NCI-H524 (cell line): Measurements from ENCODE around the gene KRTAP21-1.
A peak's percentile ranks its signal among the peaks of the same experiment; 100 is the strongest.
"Not testable (repeated sequence)": the region's sequence is repeated elsewhere in the genome, so short reads cannot be mapped to it uniquely, and the experiment has no call there.

Experiments
- DNase-seq, 2 experiments: peaks; one replicate each; lab custom pipeline; 2025; lab: John Stamatoyannopoulos, UW

Gene KRTAP21-1

DNA sequence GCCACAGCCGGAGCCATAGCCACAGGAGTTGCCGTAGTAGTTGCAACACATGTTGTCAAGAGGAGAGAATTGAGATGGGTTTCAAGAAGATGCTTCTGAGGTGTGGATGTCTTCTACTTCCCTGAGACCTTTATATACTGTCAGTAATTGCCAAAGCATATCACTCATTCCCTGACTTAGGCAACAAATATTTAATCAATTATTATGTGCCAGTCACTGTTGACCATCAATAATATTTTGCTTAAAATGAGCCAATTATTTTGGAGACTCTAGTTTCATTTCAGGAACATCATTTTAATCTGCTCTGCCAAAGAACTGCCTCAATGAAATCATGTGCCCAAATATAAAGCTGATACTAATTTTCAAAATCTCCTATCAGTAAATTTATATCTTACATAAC is at the start of gene KRTAP21-1:
Gene KRTAP21-1 (minus strand): TSS at position 101 of the 400 bp plus-strand sequence. CDS start 50 bp downstream, at position 51.
- not testable (repeated sequence) for DNase-seq

DNA sequence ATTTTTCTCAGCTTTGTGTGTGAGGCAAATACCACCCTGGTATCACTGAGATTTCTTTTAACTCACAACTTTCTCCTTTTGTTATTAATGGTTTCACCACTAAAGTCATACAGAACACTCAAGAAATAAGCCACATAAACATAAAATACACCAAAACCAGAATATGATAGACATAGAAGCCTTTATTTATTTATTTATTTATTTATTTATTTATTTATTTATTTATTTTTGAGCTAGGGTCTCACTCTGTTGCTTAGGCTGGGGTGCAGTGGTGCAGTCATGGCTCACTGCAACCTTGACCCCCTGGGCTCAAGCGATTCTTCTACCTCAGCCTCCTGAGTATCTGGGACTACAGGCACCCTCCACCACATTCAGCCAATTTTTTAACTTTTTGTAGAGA is 45.4 kb upstream of the KRTAP21-1 start:
- DNase-seq, result no peak

DNA sequence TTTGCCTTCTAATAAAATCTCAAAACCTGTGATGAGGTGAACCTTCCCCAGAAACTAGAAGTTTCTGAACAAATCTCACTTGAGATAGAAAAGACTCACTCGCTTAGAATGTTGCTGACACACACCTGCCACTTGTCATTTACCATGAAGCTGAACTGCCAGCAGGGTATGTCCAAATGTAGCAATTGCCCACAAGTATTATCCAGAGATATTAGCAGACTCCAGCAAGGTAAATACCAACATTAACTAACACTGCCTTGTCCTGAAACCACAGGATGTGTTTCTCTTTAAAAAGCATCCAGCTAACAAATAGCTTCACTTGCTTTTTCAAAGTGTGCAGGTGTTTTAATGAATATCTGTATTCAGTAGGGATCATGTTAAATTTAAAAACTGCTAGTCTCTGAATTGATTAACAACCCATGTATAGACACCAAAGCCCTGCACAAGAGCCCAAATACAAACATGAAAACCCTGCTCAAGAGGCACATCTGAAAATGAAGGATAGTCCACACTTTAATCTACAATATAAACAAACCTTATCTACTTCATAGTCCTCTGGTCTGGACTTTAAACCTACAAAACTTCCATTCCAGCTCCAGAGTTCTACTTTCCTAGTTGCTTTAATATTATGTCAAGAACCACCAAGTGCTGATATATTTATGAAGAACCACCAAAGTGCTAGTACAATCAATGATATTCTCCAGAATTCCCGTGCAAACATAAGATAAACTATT is 38.5 kb upstream of the KRTAP21-1 start:
- no peak for DNase-seq

DNA sequence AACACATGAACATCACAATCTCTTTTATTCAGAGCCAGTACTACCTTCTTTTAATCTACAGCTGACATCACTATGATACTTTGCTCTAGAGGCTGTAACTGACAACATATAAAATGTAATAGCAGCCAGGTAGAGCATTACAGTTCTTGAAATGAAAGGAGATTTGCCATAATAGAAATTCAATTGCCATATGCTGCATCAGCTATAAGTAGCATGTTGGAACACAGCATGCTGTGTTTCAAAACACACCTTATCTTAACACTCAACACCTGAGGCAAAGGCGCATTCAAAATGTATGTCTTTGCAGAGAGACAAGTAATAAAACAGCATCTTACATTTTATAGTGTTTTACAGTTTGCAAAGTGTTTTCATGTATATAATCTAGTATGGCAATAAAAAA is 24.0 kb upstream of the KRTAP21-1 start:
- DNase-seq, result no peak

DNA sequence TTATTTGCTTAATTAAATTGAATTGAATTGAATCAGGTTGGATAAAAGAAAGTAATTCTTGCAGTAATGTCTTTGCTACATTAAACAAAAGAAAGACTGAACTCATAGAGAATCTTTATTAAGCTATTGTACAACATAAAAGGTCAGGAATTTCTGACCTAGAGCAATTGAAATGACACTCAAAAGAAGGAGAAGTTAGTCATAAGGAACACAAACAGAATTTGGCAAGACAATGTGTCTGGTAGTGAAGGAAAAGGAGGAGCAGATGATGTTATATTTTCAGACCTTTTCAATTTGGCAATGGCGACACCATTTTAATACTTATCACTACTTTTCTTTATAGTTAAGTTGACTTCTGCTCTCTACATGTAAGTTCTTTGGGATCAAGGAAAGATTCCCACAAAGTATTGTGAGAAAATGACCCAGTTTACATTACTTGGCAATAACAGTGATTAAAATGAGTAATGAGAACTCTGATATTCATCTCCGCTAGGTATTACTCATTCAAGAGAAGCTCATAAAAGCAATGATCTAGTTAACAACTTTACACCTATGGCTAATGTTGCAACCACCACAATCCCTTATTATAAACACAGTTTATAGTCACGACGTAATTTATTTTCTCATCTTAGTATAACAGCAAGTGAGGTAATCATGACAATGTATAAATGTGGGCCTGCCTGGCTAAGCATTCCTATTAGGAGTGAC is 14.7 kb upstream of the KRTAP21-1 start:
- DNase-seq, result no peak

DNA sequence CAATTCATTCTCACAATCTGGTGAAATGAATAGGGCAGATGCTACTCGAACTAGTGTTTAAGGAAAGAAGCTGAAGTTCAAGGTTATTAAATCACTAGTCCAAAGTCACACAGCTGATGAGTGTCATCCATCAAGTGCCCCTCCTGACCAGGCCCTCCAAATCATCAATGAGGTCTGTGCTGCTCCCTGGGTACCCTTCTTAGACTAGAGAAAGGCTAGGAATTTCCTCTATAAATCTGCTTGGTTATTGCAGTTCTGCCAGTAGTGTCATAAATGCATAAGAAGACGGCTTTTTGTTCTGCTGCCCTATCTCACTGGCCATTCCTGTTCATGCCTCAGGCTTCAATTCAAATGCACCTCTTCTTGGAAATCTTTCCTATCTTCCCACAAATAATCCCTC is 5.5 kb upstream of the KRTAP21-1 start:
- DNase-seq, result no peak

DNA sequence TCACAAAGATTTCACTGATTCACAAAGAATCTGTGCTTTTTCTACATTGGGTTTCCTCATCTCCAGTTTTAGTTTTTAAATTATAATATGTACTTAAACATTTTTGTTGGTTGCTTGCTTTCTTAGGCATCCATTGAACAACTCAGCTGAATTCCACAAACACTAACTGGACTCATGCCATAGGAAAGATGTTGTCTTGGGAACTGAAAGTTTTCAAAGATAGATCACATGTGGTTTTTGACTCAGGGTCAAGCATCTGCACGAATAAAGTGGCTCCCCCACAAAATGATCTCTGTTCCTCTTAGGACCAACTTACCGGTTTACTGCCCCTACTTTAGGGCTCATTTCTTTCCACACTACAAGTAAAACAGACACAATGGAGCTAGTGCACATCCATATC is 3.1 kb upstream of the KRTAP21-1 start:
- no peak for DNase-seq

DNA sequence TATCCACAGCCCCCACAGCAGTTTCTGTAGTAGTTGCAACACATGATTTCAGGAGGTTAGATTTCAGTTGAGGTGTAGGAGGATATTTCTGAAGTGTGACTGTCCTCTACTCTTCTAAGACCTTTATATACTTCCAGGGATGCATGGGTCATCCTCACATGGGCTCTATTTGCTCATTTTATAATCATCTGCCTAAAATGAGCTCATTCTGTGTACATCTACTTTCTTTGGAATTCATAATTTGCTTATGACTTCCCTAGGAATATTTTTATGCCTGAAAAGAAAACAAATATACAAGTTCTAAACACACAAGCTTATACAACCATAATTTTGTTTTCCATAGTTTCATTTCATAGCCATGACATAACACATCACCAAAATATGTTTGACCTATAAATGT is 8.1 kb downstream of the KRTAP21-1 start, which contains the start of gene KRTAP21-2:
Gene KRTAP21-2 (minus strand): TSS at position 101 of the 400 bp plus-strand sequence. CDS start 57 bp downstream, at position 44.
- DNase-seq, result no peak

DNA sequence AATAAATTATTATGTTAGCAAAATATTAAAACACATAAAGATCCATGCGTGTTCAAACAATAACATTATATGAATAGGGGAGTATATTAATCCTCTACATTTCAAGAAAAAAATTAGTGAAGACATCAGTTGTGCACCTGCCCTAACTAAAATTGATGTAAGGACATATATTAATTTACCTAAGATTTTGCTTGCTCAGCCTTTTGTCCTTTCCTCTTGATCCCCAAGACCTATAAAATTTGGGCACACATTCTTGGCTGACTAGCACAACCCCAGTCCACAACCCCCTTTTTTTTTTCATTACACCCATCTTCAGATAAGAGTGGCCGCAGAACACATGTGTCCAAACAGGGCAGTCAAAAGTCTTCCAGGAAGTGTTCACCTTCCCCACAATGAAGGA is 14.8 kb downstream of the KRTAP21-1 start:
- no peak for DNase-seq

DNA sequence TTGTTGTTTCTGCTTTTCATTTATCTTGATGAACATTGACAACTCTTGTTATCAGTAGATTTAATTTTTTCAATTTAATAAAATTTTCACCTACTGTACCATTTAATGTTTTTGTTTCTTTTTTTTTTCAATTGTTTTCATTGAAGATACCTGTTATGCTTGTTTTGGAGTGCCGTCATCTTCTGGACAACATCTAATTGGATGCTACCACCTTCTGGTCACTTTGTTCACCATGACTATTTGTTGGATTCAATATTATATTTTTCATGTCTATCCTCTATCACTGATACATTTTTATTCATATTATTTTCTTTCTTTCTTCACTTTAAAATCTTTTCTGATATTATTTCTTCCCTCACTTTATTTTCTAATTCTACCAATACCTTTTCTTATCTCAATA is 22.2 kb downstream of the KRTAP21-1 start:
- no peak for DNase-seq

DNA sequence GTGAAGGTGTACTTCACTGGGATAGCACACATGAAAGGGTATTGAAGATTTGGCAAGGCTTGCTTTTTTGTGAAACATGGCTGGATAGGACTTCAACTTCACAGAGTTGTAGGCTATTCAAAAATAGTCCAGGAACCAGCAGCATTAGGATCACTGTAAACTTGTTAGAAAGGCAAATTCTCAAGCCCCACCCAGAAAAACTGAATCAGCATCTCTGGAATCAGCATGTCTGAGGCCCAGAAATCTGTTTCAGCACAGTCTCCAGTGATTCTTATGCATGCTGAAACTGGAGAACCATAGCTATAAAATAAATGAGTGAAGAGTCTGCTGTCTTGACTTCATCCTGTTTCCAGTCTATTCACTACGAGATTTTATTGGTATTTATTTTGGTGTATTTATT is 28.5 kb downstream of the KRTAP21-1 start:
- no peak for DNase-seq

DNA sequence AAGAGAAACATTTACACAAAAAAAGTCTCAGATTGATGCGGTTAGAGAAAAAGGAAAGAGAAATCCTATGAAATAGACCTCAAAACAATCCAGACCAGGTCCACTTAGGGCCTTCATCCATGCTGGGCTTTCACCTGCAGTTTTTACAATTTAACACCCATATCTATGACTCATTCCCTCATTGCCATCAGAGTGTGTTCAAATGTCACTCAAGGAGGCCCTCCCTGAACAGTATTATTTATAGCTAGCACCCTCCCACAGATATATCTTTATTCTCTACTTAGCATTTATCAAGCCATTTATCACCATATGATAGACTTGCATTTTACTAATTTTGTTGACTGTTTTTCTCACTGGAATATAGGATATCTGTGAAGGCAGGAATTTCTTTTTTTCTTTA is 35.8 kb downstream of the KRTAP21-1 start:
- DNase-seq, result no peak

DNA sequence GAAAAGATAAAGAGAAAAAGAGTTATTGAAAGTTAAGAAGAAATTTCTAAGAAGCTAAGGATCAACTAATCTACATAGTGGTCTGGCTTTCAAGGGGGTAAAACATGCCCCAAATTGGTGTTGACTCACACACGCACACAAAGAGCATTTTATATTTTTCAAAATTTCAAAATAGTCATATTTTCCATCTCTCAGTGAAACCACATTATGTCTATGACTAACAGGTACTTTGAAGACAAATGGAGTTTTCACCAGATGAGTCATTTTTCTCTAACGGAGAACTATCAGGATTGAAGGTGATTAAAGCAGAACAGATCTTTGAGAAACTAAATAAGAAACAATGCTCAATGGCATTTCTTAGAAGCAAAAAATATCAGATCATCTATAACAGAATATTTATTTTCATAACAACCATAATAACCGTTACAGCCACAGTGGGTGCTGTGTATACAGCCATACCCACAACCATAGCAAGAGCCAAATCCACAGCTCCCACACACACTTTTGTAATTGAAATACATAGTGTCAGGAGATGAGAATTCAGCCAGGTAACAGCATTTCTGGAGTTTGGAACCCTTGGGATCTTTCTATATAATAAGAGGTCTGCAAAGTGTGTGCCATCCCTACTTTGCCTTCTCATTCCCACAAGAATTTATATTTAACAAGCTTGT is 36.9 kb downstream of the KRTAP21-1 start, which contains the start of gene KRTAP21-3:
Gene KRTAP21-3 (minus strand): TSS at position 539 of the 671 bp plus-strand sequence. CDS start 18 bp downstream, at position 521.
- no peak for DNase-seq

DNA sequence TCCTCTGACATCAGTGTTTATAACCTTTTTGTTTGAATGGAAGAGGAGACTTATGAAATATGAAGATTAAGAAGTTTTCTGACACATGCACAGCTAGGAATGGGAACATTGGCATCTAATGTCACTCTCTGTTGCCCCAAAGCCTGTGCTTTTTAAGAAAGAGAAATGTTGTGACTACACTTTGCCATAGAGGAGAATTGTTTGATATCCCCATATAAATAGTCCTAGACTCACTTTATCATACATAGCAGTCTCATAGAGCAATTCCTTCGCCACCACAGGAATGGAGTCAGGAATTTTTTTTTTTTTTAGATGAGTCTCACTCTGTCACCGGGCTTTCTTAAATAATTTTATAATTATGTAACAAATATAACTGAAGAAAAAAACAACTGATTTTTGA is 38.1 kb downstream of the KRTAP21-1 start:
- DNase-seq, result no peak

DNA sequence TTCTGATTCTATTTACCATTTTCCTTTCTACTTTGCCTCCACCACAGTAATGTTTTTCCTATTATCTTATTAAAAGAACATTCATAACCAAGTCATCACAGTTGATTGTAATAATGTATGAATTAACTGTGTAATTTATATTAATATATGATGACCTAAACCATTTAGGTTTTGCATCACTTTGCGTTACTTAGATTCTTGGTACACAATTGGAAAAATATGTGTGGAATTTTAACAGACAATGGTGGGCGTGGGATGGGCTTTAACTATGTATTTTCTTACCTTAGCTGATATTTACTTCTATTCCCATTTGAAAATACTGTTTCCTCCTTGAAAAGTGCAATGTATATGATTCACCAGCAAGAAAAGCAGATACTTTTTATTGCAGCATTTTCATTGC is 40.3 kb downstream of the KRTAP21-1 start:
- no peak for DNase-seq

DNA sequence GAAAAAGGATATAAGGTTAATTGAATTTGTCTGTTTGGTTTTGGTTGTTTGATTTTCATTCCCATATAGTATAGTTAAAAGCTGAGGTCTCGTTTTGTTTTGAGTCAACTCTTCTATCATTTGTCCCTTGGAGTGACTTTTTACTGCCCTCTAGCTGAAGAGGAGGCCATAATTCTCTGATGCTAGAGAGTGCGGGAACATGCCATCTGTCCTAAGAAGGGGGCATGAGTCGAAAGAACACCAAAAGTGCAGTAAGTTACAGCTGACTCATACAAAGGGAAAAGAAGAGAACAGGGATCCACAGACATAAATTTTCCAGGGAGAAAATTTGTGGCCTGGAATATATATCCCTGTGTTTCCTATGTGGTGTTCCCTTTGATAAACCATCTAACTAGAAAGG is 40.8 kb downstream of the KRTAP21-1 start:
- DNase-seq, result no peak

DNA sequence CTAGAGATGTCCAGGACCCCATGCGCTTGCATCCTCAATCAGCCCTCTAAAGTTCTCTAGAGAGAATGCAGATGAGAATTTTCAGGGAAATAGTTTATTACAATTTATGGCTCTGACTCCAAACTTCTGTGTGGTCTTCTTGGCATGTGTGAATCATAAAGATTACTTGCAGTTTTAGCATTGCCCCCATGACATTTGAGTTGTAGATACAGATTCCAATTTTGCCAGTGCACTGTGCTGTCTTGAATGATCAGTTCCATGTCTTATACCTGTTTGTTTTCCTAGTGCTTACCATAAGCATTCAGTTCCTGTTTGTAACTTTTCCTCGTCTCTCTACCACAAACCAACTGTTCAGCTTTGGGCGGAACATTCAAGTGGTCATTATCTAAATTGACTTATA is 41.5 kb downstream of the KRTAP21-1 start:
- no peak for DNase-seq

DNA sequence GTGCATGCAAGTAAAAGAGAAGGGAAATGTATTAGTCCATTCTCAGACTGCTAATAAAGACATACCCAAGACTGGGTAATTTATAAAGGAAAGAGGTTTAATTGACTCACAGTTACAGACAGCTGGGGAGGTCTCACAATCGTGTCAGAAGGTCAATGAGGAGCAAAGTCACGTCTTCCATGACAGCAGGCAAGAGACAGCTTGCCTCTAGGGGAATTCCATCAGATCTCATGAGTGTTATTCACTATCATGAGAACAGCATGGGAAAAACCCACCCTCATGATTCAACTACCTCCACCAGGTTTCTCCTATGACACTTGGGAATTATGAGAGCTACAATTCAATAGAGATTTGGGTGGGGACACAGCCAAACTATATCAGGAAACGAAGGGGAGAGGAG is 44.7 kb downstream of the KRTAP21-1 start:
- DNase-seq, result peak in 1 of 2 experiments; percentile 2

DNA sequence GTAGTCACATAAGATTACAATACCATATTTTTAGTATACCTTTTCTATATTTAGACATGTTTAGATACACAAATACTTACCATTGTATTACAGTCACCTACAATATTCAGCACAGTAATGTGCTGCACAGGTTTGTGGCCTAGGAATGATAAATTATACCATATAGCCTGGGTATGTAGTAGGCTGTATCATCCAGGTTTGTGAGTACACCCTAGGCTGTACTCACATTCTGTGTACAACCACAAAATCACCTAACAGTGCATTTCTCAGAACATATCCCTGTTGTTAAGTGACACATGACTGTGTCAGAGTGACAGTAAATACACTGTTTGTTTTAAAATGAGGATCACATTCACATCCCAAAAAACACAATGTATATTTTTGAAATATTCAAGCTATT is 47.8 kb downstream of the KRTAP21-1 start:
- no peak for DNase-seq
